Astrocyte of the cerebellum (primary cell): Measurements from ENCODE around the gene RPL4.

Experiments
- DNase-seq: peaks from one replicate; pipeline ENCODE4 v3.0.0-alpha.2; 2011; ENCODE audit warnings: low read depth
- H3K4me3 ChIP-seq: 2 replicates; pipeline ENCODE4 v1.5.1; 2011; ENCODE audit warnings: mild to moderate bottlenecking, low read depth, low read length, moderate library complexity
- in situ Hi-C: cut with HindIII; loops from 2 replicates; pipeline ENCODE4 v1.10.0; 2017; ENCODE audit warnings: low sequenced_read_pairs
- TF ChIP-seq, protein P1 (sequence below): IDR thresholded peaks from 2 replicates; pipeline ENCODE4 v1.5.1; 2012; ENCODE audit warnings: low read length, low read depth, moderate library complexity, mild to moderate bottlenecking; ENCODE audit errors: missing control alignments

Gene RPL4

DNA sequence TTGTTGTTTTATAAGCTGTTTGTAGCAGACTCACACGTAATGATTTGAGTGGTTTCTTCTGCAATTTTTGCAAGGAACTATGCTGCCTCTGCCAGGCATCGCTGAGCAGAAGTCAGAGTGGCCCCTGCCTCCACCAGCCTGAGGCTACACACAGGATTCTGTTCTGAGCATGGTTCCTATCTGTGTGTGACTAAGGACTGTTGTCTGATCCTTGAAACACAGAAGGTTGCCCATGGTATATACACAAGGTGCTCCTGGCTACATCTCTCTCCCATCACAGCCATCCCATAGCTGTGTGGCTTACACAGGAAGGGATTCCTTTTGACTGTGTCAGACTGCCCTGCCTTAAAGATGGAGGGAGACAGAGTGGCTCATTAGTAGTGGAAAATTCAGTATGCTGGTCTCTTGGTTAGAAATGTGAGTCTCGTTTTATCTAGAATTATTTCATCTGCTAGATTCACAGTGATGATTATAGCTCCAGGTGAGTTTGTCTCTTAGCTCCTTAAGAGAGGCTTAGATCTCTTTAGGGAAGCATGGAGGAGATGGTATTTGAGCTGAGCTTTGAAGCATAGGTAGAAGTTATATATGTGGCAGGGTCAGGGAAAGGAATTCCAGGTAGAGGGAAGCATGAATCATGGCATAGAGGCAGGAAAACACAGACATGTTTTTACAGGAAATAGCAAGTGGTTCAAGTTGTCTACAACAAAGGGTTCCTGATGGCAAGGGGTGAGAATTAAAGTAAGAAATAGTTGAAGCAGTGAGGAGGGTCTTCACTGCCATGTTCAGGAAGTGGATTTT is 44.6 kb downstream of the RPL4 start:
- no peak for DNase-seq
- in situ Hi-C loops = no loop called here
- no peak overlapping the region for H3K4me3 ChIP-seq
- TF ChIP-seq, protein P1, sequence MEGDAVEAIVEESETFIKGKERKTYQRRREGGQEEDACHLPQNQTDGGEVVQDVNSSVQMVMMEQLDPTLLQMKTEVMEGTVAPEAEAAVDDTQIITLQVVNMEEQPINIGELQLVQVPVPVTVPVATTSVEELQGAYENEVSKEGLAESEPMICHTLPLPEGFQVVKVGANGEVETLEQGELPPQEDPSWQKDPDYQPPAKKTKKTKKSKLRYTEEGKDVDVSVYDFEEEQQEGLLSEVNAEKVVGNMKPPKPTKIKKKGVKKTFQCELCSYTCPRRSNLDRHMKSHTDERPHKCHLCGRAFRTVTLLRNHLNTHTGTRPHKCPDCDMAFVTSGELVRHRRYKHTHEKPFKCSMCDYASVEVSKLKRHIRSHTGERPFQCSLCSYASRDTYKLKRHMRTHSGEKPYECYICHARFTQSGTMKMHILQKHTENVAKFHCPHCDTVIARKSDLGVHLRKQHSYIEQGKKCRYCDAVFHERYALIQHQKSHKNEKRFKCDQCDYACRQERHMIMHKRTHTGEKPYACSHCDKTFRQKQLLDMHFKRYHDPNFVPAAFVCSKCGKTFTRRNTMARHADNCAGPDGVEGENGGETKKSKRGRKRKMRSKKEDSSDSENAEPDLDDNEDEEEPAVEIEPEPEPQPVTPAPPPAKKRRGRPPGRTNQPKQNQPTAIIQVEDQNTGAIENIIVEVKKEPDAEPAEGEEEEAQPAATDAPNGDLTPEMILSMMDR = no peak

DNA sequence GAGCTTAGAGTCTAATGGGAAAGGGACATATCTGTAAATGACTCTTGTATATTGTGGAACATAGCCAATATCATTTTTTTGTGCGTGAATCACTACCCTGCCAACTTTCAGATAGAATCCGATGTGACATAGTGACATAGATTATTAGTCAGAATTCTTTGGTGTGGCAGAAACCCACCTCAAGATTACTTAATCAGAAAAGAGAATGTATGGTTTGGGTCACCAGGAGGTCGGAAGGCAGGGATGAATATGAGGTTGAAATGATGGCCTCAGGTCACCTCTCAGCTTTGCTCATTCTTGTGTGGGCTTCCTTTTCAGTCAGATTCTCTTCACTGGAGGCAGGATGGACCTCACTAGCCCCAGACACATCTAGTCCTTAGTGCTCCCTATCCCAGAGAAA is 48.4 kb downstream of the RPL4 start:
- no peak for DNase-seq
- in situ Hi-C loops = no loop called here
- TF ChIP-seq, protein P1 = no peak
- H3K4me3 ChIP-seq = no peak overlapping the region

DNA sequence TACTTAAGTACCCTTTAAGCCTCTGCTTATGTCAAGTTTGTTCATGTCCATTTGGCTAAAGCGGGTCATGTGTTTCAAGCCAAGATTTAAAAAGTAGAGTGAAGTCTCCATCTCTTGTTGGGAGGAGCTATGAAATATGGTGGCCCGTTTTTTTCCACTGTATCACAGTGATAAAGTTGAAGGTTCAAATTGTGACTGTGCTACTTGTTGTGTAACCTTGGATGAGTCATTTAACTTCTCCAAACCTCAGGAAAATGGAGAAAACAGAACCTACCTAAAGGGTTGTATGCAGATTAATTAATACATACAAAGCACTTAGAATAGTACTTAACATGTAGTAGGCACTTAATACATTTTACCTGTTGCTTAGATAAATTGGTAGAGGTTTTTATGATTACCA is 50.5 kb downstream of the RPL4 start:
- H3K4me3 ChIP-seq = no peak overlapping the region
- in situ Hi-C loops = no loop called here
- TF ChIP-seq, protein P1 = no peak
- no peak for DNase-seq

DNA sequence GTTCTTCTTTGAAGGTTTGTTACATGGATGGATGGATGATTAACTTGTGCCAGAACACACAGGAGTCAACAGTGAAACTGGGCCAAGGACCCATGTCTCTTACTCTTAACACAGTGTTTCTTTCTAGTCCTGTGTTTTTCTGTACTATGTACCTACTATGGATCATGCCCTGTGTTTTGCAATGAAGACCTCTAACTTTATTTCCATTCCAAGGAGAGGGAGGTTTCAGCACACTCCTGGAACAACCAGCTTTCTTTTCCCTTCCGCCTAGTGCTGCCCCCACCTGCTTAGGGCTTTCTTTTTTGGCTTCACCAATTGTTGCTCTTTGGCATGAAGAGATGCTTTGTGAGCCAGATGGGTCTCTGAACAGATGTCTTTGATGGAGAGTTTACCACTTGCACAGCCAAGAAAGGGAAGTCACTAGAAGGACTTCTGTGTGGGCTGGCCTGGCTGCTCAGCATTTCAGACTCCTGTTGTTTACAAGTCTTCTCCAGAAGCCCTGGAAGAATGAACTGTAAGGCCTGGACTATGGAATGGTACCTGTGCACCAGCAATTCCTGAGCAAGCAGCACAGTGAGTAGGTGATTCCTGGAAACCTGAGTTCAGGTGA is 51.6 kb downstream of the RPL4 start:
- TF ChIP-seq, protein P1 = no peak
- in situ Hi-C loops = no loop called here

DNA sequence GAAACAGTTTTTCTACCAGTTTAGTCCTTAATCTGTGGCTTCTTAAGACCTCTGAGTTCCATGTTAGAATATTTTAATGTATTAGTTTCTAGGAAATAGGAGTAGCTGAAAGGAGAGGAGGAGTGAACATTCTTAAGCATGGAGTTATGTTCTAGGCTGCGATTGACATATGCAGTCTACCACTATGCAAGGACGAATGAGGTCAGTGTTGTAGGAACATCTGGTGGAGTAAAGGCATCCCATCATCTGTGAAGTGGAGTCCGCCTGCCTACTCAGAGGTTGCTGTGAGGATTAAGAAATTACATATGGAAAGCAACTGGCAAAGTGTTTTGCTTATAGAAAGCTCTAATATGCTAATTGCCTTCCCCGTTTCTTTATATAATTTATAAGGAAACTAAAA is 52.2 kb downstream of the RPL4 start:
- in situ Hi-C loops = no loop called here

More for the DNA sequence above, 51.6 kb downstream of the RPL4 start:
- DNase-seq = no peak
- no peak overlapping the region for H3K4me3 ChIP-seq

More for the DNA sequence above, 52.2 kb downstream of the RPL4 start:
- H3K4me3 ChIP-seq = no peak overlapping the region
- TF ChIP-seq, protein P1 = no peak
- DNase-seq = no peak
